SK-N-SH (cell line): ENCODE measurements around the gene VMP1. TPM values are rescaled to one million over a fixed set of nuclear protein-coding genes. Genes with fewer than 3 reads are reported as not detected.

ENCODE experiments used
- CTCF ChIA-PET: fragments of 300-600, 350-600 bp; formaldehyde crosslinking; extraction: SDS; loops from one replicate; lab custom pipeline; 2021; lab: Yijun Ruan, JAX
- POLR2A ChIA-PET: fragments of 350-600 bp; sonication (Branson Sonifier 250); formaldehyde crosslinking; extraction: SDS; loops from one replicate; lab custom pipeline; 2020; ENCODE audit warnings: antibody characterized with exemption, inconsistent platforms; lab: Yijun Ruan, JAX
- DNase-seq: peaks from one replicate; pipeline ENCODE4 v3.0.0; 2012
- H2AFZ ChIP-seq: fragments of 200-600 bp; sonication (generic); 2 replicates; pipeline ENCODE4 v1.8.1; 2016; ENCODE audit warnings: antibody characterized with exemption, mild to moderate bottlenecking, low read depth
- H3F3A ChIP-seq: fragments of 200-600 bp; sonication (generic); replicated peaks from 2 replicates; pipeline ENCODE3; 2016; ENCODE audit warnings: antibody characterized with exemption, mild to moderate bottlenecking; ENCODE audit not compliant: insufficient read depth
- H3K27ac ChIP-seq, 2 experiments: fragments of 200-500 bp in 1 of 2; fragments of 200-600 bp in 1 of 2; sonication (Bioruptor generic) in 1 of 2; sonication (generic), shearing (Covaris generic) in 1 of 2; 2 replicates each; pipeline versions ENCODE4 v1.5.1 to v1.6.1; 2014 to 2016; ENCODE audit warnings: low read depth in 2 of 2, inconsistent platforms in 1 of 2, low read length in 1 of 2, mild to moderate bottlenecking in 1 of 2, mixed read lengths in 1 of 2
- H3K27me3 ChIP-seq: fragments of 200-600 bp; sonication (generic), shearing (Covaris generic); 2 replicates; pipeline ENCODE4 v1.6.1; 2016; ENCODE audit warnings: mixed run types; ENCODE audit not compliant: insufficient read depth
- H3K36me3 ChIP-seq, 2 experiments: fragments of 200-500 bp in 1 of 2; fragments of 200-600 bp in 1 of 2; sonication (Bioruptor generic) in 1 of 2; sonication (generic) in 1 of 2; replicated peaks in 1 of 2; 2 replicates each; pipeline versions ENCODE3 to v1.5.1; 2014 to 2016; ENCODE audit warnings: low read length in 1 of 2, mild to moderate bottlenecking in 1 of 2; ENCODE audit not compliant: insufficient read depth in 2 of 2, control insufficient read depth in 1 of 2
- H3K4me1 ChIP-seq, 2 experiments: fragments of 200-500 bp in 1 of 2; fragments of 200-600 bp in 1 of 2; sonication (Bioruptor generic) in 1 of 2; sonication (generic), shearing (Covaris generic) in 1 of 2; 2 replicates each; pipeline versions ENCODE4 v1.5.1 to v1.6.1; 2014 to 2016; ENCODE audit warnings: low read depth in 1 of 2, low read length in 1 of 2, mixed run types in 1 of 2; ENCODE audit not compliant: insufficient read depth in 2 of 2, control insufficient read depth in 1 of 2
- H3K4me2 ChIP-seq: fragments of 200-600 bp; sonication (generic), shearing (Covaris generic); 2 replicates; pipeline ENCODE4 v1.6.1; 2017; ENCODE audit warnings: mixed run types
- H3K4me3 ChIP-seq, 2 experiments: fragments of 200-500 bp in 1 of 2; fragments of 200-600 bp in 1 of 2; sonication (Bioruptor generic) in 1 of 2; sonication (generic), shearing (Covaris generic) in 1 of 2; 2 replicates each; pipeline versions ENCODE4 v1.5.1 to v1.8.1; 2014 to 2016; ENCODE audit warnings: low read depth in 2 of 2, inconsistent platforms in 1 of 2, low read length in 1 of 2, mild to moderate bottlenecking in 1 of 2, mixed read lengths in 1 of 2, moderate library complexity in 1 of 2
- H3K79me2 ChIP-seq: fragments of 200-600 bp; sonication (generic); 2 replicates; pipeline ENCODE4 v1.8.1; 2017; ENCODE audit warnings: mild to moderate bottlenecking; ENCODE audit not compliant: insufficient read depth
- H3K9ac ChIP-seq: fragments of 200-600 bp; sonication (generic); 2 replicates; pipeline ENCODE4 v1.6.1; 2017; ENCODE audit warnings: mixed run types
- H3K9me2 ChIP-seq: fragments of 200-600 bp; sonication (generic); 2 replicates; pipeline ENCODE4 v1.6.1; 2017; ENCODE audit warnings: mixed run types
- H3K9me3 ChIP-seq: fragments of 200-600 bp; sonication (generic); 2 replicates; pipeline ENCODE4 v1.6.1; 2017; ENCODE audit warnings: mixed run types, mild to moderate bottlenecking, moderate library complexity
- H4K20me1 ChIP-seq: fragments of 200-600 bp; sonication (generic); 2 replicates; pipeline ENCODE4 v1.6.1; 2017; ENCODE audit warnings: mild to moderate bottlenecking, mixed run types; ENCODE audit not compliant: insufficient read depth
- CTCF ChIP-seq: fragments of 200-600 bp; sonication (generic); IDR thresholded peaks from 2 replicates; pipeline ENCODE4 v1.6.1; 2017; ENCODE audit warnings: antibody characterized with exemption, mild to moderate bottlenecking, moderate library complexity
- GABPA ChIP-seq: IDR thresholded peaks from 2 replicates; pipeline ENCODE4 v1.4.0; 2012; ENCODE audit warnings: low read depth, mild to moderate bottlenecking
- MAX ChIP-seq: IDR thresholded peaks from 2 replicates; pipeline ENCODE4 v1.4.0; 2012; ENCODE audit warnings: low read depth
- MXI1 ChIP-seq: IDR thresholded peaks from 2 replicates; pipeline ENCODE4 v1.6.1; 2012; ENCODE audit warnings: mild to moderate bottlenecking, low read depth, low read length, improper control_type of control experiment
- NFIC ChIP-seq: IDR thresholded peaks from 2 replicates; pipeline ENCODE4 v1.4.0; 2012; ENCODE audit warnings: borderline replicate concordance
- NRF1 ChIP-seq: IDR thresholded peaks from 2 replicates; pipeline ENCODE4 v1.6.1; 2012; ENCODE audit warnings: low read depth, mild to moderate bottlenecking, low read length
- PBX3 ChIP-seq: IDR thresholded peaks from 2 replicates; pipeline ENCODE4; 2012
- RAD21 ChIP-seq: IDR thresholded peaks from 2 replicates; pipeline ENCODE4 v1.6.1; 2012; ENCODE audit warnings: mild to moderate bottlenecking, low read length
- RCOR1 ChIP-seq: fragments of 150-350 bp; IDR thresholded peaks from 2 replicates; pipeline ENCODE4 v1.6.1; 2017; ENCODE audit warnings: antibody characterized with exemption, low read length
- REST ChIP-seq: IDR thresholded peaks from 2 replicates; pipeline ENCODE4 v1.6.1; 2012; ENCODE audit warnings: mild to moderate bottlenecking, low read depth, low read length, moderate library complexity
- RXRA ChIP-seq: IDR thresholded peaks from 2 replicates; pipeline ENCODE4 v1.4.0; 2012; ENCODE audit warnings: low read depth, mild to moderate bottlenecking, borderline replicate concordance
- TAF1 ChIP-seq: IDR thresholded peaks from 2 replicates; pipeline ENCODE4 v1.6.1; 2012; ENCODE audit warnings: low read depth, mild to moderate bottlenecking, low read length, moderate library complexity, borderline replicate concordance
- TEAD4 ChIP-seq: IDR thresholded peaks from 2 replicates; pipeline ENCODE4 v1.4.0; 2012; ENCODE audit warnings: mild to moderate bottlenecking, borderline replicate concordance; ENCODE audit not compliant: insufficient read depth
- USF1 ChIP-seq: IDR thresholded peaks from 2 replicates; pipeline ENCODE4 v1.4.0; 2012; ENCODE audit warnings: low read depth, borderline replicate concordance
- WGBS: methylation state at CpG from one replicate; pipeline ENCODE4 v1.1.6; 2017; ENCODE audit warnings: low lambda C conversion rate; 5-methylcytosine and 5-hydroxymethylcytosine counted together
- polyA plus RNA-seq, 3 experiments: library from polyadenylated mRNA; depleted of rRNA; stranded (reverse); fragments of >200 nt; gene quantifications; 2 replicates each; pipeline ENCODE4 v1.2.3, GENCODE V29; 2012

Gene VMP1
- polyA plus RNA-seq, 1 of the 3 experiments (the other 2 are of a cell fraction): 169 TPM

- peaks cover 64% of the 10 kb centered on the region for H3K79me2 ChIP-seq
- peaks cover 0 to 19% of the 10 kb centered on the region in 2 experiments for H3K36me3 ChIP-seq
- TF ChIP-seq CTCF: no peak
- TF ChIP-seq NFIC: no peak
- TF ChIP-seq RCOR1: no peak
- no peak for TF ChIP-seq GABPA
- TF ChIP-seq RAD21: no peak
- TF ChIP-seq USF1: no peak
- no peak for TF ChIP-seq REST
- no peak for TF ChIP-seq NRF1
- no peak for TF ChIP-seq TAF1
- TF ChIP-seq MXI1: no peak
- no peak for TF ChIP-seq MAX
- no peak for TF ChIP-seq PBX3
- TF ChIP-seq TEAD4: no peak
- no peak for TF ChIP-seq RXRA
- POLR2A ChIA-PET: no interaction called here
- H3K9me3 ChIP-seq: no peaks in the 10 kb centered on the region
- no peaks in the 10 kb centered on the region for H3K9me2 ChIP-seq
- no peak overlapping the region for H2AFZ ChIP-seq
- no peak overlapping the region for H3K4me3 ChIP-seq
- DNase-seq: no peak
- WGBS: 93% methylated on average over 4 of the region's 4 CpGs
- no peaks in the 10 kb centered on the region for H3K27me3 ChIP-seq
- H3K4me1 ChIP-seq: peaks cover 0 to 21% of the 10 kb centered on the region in 2 experiments; a peak in 1 of 4 replicates
- no peak overlapping the region for H3K4me2 ChIP-seq
- H3F3A ChIP-seq: peaks cover 58% of the 10 kb centered on the region
- H3K27ac ChIP-seq: peak overlapping the region; percentile 23 to 94; a peak in 3 of 4 replicates
- H3K9ac ChIP-seq: no peak overlapping the region; the same call in 1 of the 2 replicates
- no peaks in the 10 kb centered on the region for H4K20me1 ChIP-seq
- CTCF ChIA-PET: interaction anchor here (0.7 to 1.2 kb wide), 4 partner anchors 11 to 401 kb away, joined by 3 read pairs; no protein-coding TSS in a partner anchor
Observed at GRCh38 chr17:59796138-59796537, 88.7 kb downstream of the VMP1 start.
